ENCODE results near the gene JMJD7. TPM values are rescaled to one million over a fixed set of nuclear protein-coding genes. Genes with fewer than 3 reads are reported as not detected.

JMJD7 gene
- total RNA-seq, 4 donors from 2014 or later, result 20.4 to 36.9 (median 30.5) TPM

GRCh38 chr15:41853831-41854230 lies 25.9 kb downstream of the JMJD7 start:
- DNase-seq, result no peak
- H3K4me3 ChIP-seq, result no peak overlapping the region
- H3K4me1 ChIP-seq, result peaks cover 7 to 82% (median 8%) of the 10 kb centered on the region in 3 donors
- no peaks in the 10 kb centered on the region for H3K9me3 ChIP-seq
- peaks cover 0 to 57% (median 0%) of the 10 kb centered on the region in 4 donors for H3K27me3 ChIP-seq
- 88% methylated on average over 4 of the region's 10 CpGs; no CpG with 5 or more reads in 1 of the 2 donors for WGBS, 2 donors
- TF ChIP-seq CTCF (IDR thresholded peaks at IDR 0.05) (no peak), POLR2A (IDR thresholded peaks at IDR 0.05) (no peak)
- H3K27ac ChIP-seq, result no peak overlapping the region
- intact Hi-C loops (cut with DNase I), result no loop called here
- peaks cover 0 to 5% (median under 1%) of the 10 kb centered on the region in 3 donors for H3K36me3 ChIP-seq

GRCh38 chr15:41854443-41854842 lies 26.6 kb downstream of the JMJD7 start:
- no peak for DNase-seq
- TF ChIP-seq POLR2A (IDR thresholded peaks at IDR 0.05) (no peak), CTCF (IDR thresholded peaks at IDR 0.05) (no peak)
- Histone ChIP-seq H3K36me3 (no peaks in the 10 kb centered on the region), H3K4me1 (peaks cover 2 to 82% (median 4%) of the 10 kb centered on the region in 3 donors), H3K27ac (no peak overlapping the region), H3K9me3 (no peaks in the 10 kb centered on the region), H3K27me3 (peaks cover 0 to 57% (median 0%) of the 10 kb centered on the region in 4 donors), H3K4me3 (no peak overlapping the region)
- 66 to 100% methylated on average over 1 to 9 of the region's 9 CpGs for WGBS, 2 donors
- intact Hi-C loops (cut with DNase I), result no loop called here

- H3K4me1 ChIP-seq, result peaks cover 0 to 75% (median 3%) of the 10 kb centered on the region in 3 donors
- H3K27ac ChIP-seq, result no peak overlapping the region
- WGBS, 2 donors, result 58 to 64% methylated on average over 5 to 12 of the region's 30 CpGs
- H3K9me3 ChIP-seq, result no peaks in the 10 kb centered on the region
- no peak overlapping the region for H3K4me3 ChIP-seq
- no peak for DNase-seq
- TF ChIP-seq CTCF (IDR thresholded peaks at IDR 0.05), result no peak
- TF ChIP-seq POLR2A (IDR thresholded peaks at IDR 0.05), result no peak
- intact Hi-C loops (cut with DNase I), result no loop called here
- peaks cover 0 to 58% (median 0%) of the 10 kb centered on the region in 4 donors for H3K27me3 ChIP-seq
- no peaks in the 10 kb centered on the region for H3K36me3 ChIP-seq
Measured at GRCh38 chr15:41855261-41855961, 27.5 kb downstream of the JMJD7 start.

GRCh38 chr15:41856262-41856661 lies 28.4 kb downstream of the JMJD7 start:
- Histone ChIP-seq H3K9me3 (no peaks in the 10 kb centered on the region), H3K36me3 (no peaks in the 10 kb centered on the region), H3K4me3 (no peak overlapping the region), H3K4me1 (peaks cover 0 to 72% (median 0%) of the 10 kb centered on the region in 3 donors), H3K27me3 (peaks cover 0 to 60% (median 0%) of the 10 kb centered on the region in 4 donors), H3K27ac (no peak overlapping the region)
- TF ChIP-seq POLR2A (IDR thresholded peaks at IDR 0.05), result no peak
- no peak for TF ChIP-seq CTCF (IDR thresholded peaks at IDR 0.05)
- 96 to 100% methylated on average over 2 to 10 of the region's 17 CpGs for WGBS, 2 donors
- intact Hi-C loops (cut with DNase I), result no loop called here
- no peak for DNase-seq

- peaks cover 0 to 57% (median 0%) of the 10 kb centered on the region in 4 donors for H3K27me3 ChIP-seq
- DNase-seq, result no peak
- H3K9me3 ChIP-seq, result no peaks in the 10 kb centered on the region
- peaks cover 0 to 67% (median 0%) of the 10 kb centered on the region in 3 donors for H3K4me1 ChIP-seq
- TF ChIP-seq CTCF (IDR thresholded peaks at IDR 0.05), result no peak
- no peak for TF ChIP-seq POLR2A (IDR thresholded peaks at IDR 0.05)
- no CpG with 5 or more reads among the region's 12 CpGs for WGBS, 2 donors
- H3K4me3 ChIP-seq, result no peak overlapping the region
- H3K36me3 ChIP-seq, result no peaks in the 10 kb centered on the region
- intact Hi-C loops (cut with DNase I), result no loop called here
- H3K27ac ChIP-seq, result no peak overlapping the region
Measured at GRCh38 chr15:41856716-41857115, 28.8 kb downstream of the JMJD7 start.
